ENCODE results near the gene KIAA0586. TPM values are rescaled to one million over a fixed set of nuclear protein-coding genes. Genes with fewer than 3 reads are reported as not detected.
A peak's percentile ranks its signal among the peaks of the same experiment; 100 is the strongest.
"Not testable (repeated sequence)": the region's sequence is repeated elsewhere in the genome, so short reads cannot be mapped to it uniquely, and the experiment has no call there.

KIAA0586 gene
- total RNA-seq, 6 experiments from 2014 or later: 16.6 to 29.1 (median 26.0) TPM

DNA sequence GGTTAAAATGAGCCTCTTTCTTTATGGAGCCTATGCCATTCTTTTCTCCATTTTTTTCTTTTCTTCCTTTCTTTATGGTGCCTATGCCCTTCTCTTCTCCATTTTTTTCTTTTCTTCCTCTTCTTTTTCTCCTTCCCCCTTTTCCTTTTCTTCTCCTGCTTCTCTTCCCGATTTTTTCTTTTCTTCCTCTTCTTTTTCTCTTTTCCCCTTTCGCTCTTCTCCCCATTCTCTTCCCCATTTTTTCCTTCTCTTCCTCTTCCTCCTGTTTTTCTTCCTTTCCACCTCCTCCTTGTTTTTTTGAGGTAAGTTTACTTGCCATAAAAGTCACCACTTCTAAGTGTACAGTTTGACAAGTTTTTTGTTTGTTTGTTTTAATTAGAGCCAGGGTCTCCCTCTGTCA is 50.1 kb downstream of the KIAA0586 start:
- H3K4me3 Mint-ChIP-seq: no peak overlapping the region

GRCh38 chr14:58478329-58478728 is 50.8 kb downstream of the KIAA0586 start:
- not testable (repeated sequence) for H3K27ac Mint-ChIP-seq; DNase-seq; H3K9me3 Mint-ChIP-seq; H3K4me3 Mint-ChIP-seq; H3K4me1 Mint-ChIP-seq (ENCODE audit: low read depth); H3K27me3 Mint-ChIP-seq (ENCODE audit: insufficient read depth)
- peaks cover 17% of the 10 kb centered on the region for H3K36me3 Mint-ChIP-seq (ENCODE audit: low read depth)

More for the DNA sequence above, 50.1 kb downstream of the KIAA0586 start:
- no peak overlapping the region for H3K27ac Mint-ChIP-seq
- peaks cover 17% of the 10 kb centered on the region for H3K36me3 Mint-ChIP-seq (ENCODE audit: low read depth)
- H3K27me3 Mint-ChIP-seq (ENCODE audit: insufficient read depth): no peaks in the 10 kb centered on the region; the same call in none of the 2 replicates
- TF ChIP-seq, protein P1, sequence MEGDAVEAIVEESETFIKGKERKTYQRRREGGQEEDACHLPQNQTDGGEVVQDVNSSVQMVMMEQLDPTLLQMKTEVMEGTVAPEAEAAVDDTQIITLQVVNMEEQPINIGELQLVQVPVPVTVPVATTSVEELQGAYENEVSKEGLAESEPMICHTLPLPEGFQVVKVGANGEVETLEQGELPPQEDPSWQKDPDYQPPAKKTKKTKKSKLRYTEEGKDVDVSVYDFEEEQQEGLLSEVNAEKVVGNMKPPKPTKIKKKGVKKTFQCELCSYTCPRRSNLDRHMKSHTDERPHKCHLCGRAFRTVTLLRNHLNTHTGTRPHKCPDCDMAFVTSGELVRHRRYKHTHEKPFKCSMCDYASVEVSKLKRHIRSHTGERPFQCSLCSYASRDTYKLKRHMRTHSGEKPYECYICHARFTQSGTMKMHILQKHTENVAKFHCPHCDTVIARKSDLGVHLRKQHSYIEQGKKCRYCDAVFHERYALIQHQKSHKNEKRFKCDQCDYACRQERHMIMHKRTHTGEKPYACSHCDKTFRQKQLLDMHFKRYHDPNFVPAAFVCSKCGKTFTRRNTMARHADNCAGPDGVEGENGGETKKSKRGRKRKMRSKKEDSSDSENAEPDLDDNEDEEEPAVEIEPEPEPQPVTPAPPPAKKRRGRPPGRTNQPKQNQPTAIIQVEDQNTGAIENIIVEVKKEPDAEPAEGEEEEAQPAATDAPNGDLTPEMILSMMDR (IDR thresholded peaks at IDR 0.05): no peak
- no peak for DNase-seq
- no peaks in the 10 kb centered on the region for H3K4me1 Mint-ChIP-seq (ENCODE audit: low read depth)
- H3K9me3 Mint-ChIP-seq: no peaks in the 10 kb centered on the region

DNA sequence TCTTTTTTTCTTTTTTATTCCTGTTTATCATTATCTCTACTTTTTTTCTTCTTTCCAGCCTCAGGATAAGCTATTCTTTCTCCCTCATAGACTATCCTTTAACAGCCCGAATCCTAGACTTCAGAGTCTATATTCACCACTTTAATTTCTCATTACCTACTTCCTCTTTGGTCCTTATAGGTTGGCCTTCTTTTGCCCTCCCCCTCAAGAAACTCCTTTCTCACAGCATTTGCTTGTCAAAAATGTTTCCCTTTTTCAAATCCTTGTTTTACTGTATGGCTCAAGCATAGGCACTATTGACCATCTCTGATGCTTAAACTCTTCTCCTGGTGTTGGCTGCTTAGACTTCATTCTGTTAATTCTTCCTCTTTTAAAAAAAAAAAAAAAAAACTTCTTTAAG is 52.5 kb downstream of the KIAA0586 start:
- no peaks in the 10 kb centered on the region for H3K9me3 Mint-ChIP-seq
- DNase-seq: no peak
- no peaks in the 10 kb centered on the region for H3K4me1 Mint-ChIP-seq (ENCODE audit: low read depth)

GRCh38 chr14:58484176-58484575 is 56.7 kb downstream of the KIAA0586 start:
- no peak for DNase-seq
- no peak overlapping the region for H3K4me3 Mint-ChIP-seq
- H3K4me1 Mint-ChIP-seq (ENCODE audit: low read depth): peaks cover 7% of the 10 kb centered on the region
- no peak overlapping the region for H3K27ac Mint-ChIP-seq
- no peaks in the 10 kb centered on the region for H3K27me3 Mint-ChIP-seq (ENCODE audit: insufficient read depth)
- no peaks in the 10 kb centered on the region for H3K9me3 Mint-ChIP-seq
- peaks cover 13% of the 10 kb centered on the region for H3K36me3 Mint-ChIP-seq (ENCODE audit: low read depth)
- TF ChIP-seq, protein P1 (IDR thresholded peaks at IDR 0.05): no peak

More for the DNA sequence above, 52.5 kb downstream of the KIAA0586 start:
- Mint-ChIP-seq H3K27me3 (ENCODE audit: insufficient read depth) (no peaks in the 10 kb centered on the region; the same call in none of the 2 replicates), H3K36me3 (ENCODE audit: low read depth) (peaks cover 17% of the 10 kb centered on the region), H3K4me3 (no peak overlapping the region), H3K27ac (no peak overlapping the region)
- TF ChIP-seq, protein P1 (IDR thresholded peaks at IDR 0.05): no peak

DNA sequence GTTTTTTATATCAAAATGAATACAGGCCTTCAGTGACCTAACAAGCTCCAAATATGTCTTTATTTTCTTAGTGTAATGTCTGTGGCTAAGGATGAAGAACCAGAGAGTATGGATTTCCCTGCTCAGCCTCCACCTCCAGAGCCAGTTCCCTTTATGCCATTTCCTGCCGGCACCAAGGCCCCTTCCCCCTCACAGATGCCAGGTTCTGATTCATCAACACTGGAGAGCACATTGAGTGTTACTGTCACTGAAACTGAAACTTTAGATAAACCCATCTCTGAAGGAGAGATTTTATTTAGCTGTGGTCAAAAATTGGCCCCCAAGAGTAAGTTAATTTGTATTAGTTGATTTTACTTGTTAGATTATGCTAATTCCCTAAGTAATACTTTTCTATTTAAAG is 61.0 kb downstream of the KIAA0586 start:
- peak overlapping the region; percentile 74 for H3K27ac Mint-ChIP-seq
- DNase-seq: no peak
- no peak overlapping the region for H3K4me3 Mint-ChIP-seq

DNA sequence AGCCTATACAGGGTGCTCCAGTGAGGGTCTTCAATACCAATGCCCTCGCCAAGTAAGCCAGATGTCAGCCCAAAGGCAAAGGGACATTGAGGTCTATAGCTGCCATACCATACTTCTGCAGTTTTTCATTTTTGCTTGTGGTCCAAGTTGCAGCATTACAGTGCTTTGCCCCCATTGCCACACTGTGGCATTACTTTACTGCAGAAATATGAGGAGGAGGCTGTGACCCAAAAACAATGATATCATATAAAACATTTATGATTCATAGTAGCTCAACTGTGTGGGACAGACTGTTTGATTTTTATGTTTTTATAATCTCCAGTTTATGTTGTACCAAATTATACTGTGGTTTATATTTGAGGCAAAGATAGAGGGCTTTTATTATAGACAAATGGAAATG is 64.1 kb downstream of the KIAA0586 start:
- H3K27ac Mint-ChIP-seq: no peak overlapping the region

More for the DNA sequence above, 61.0 kb downstream of the KIAA0586 start:
- TF ChIP-seq, protein P1 (IDR thresholded peaks at IDR 0.05): no peak
- Mint-ChIP-seq H3K4me1 (ENCODE audit: low read depth) (peaks cover 7% of the 10 kb centered on the region), H3K9me3 (no peaks in the 10 kb centered on the region), H3K36me3 (ENCODE audit: low read depth) (peaks cover 13% of the 10 kb centered on the region), H3K27me3 (ENCODE audit: insufficient read depth) (no peaks in the 10 kb centered on the region)

More for the DNA sequence above, 64.1 kb downstream of the KIAA0586 start:
- Mint-ChIP-seq H3K4me1 (ENCODE audit: low read depth) (peaks cover 7% of the 10 kb centered on the region), H3K27me3 (ENCODE audit: insufficient read depth) (no peaks in the 10 kb centered on the region), H3K9me3 (no peaks in the 10 kb centered on the region), H3K36me3 (ENCODE audit: low read depth) (0 out of 2 replicates have a peak, but pooled peaks cover 4% of the 10 kb centered on the region), H3K4me3 (no peak overlapping the region)
- no peak for DNase-seq
- TF ChIP-seq, protein P1 (IDR thresholded peaks at IDR 0.05): no peak
